Heart left ventricle (tissue), 13 donors: ENCODE data around the gene WWC1.

Source experiments
- POLR2A ChIP-seq, 2 donors: fragments of 450-650 bp; IDR thresholded peaks; one replicate each; pipeline ENCODE4 v1.6.1; 2017; ENCODE audit warnings: antibody characterized with exemption in 2 of 2, mild to moderate bottlenecking in 2 of 2, moderate library complexity in 2 of 2
- TF ChIP-seq, protein P1 (sequence below), 12 donors: fragments of 200-600 bp; sonication (generic) in 4 of 12; IDR thresholded peaks; one replicate each; pipeline versions ENCODE4 v1.5.0 to v1.8.0; 2018 to 2022; ENCODE audit warnings: antibody characterized with exemption in 12 of 12, mild to moderate bottlenecking in 5 of 12
- donor health status: ischemic (EF 13 %, LVEDD 7.1; RV severe dilation, severe dysfunction).
- donor health status: DM: no; HTN: yes; CAD: no.
- donor health status: DM: no; HTN: no; CAD: no.
- donor health status: ischemic (EF 25% LVEDD 6.9; RV normal size, moderate dysfunction).
- donor health status: ischemic (EF 25% LVEDD 5.7; RV mildly dilated, moderate dysfunction).
- donor health status: ischemic (EF 35%, LVEDD 5.7; RV mildly dilated, moderate dysfunction).
- donor health status: nonischemic (EF 11% LVEDD 7.7; RV severe dilation, severe dysfunction).
- donor health status: DM: yes; HTN: yes; CAD: no.
- donor health status: PGD.
- donor health status: ischemic (EF 29% LVEDD 5.4; RV normal size, mild dysfunction).
- donor health status: nonischemic (EF 23%, LVEDD 6.1; RV moderate dilation, normal function).

DNA sequence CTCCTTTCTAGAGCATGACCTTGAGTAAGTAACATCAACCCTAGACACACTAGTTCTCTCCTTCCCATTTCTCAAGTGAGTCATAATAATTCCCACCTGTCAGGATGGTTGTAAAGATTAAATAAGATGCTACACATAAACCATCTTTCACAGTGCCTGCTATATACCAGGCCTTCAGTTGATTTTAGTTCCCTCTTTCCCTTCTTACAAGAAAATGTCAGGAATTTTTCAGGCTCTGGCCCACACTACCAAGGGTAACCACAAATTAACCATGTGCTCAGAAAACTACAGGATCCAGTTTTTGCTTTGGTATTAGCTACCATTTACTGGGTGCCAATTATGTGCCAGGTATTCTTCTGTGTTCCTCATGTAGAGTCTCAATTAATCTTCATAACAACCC, 152.1 kb downstream of the WWC1 start:
- TF ChIP-seq, protein P1, sequence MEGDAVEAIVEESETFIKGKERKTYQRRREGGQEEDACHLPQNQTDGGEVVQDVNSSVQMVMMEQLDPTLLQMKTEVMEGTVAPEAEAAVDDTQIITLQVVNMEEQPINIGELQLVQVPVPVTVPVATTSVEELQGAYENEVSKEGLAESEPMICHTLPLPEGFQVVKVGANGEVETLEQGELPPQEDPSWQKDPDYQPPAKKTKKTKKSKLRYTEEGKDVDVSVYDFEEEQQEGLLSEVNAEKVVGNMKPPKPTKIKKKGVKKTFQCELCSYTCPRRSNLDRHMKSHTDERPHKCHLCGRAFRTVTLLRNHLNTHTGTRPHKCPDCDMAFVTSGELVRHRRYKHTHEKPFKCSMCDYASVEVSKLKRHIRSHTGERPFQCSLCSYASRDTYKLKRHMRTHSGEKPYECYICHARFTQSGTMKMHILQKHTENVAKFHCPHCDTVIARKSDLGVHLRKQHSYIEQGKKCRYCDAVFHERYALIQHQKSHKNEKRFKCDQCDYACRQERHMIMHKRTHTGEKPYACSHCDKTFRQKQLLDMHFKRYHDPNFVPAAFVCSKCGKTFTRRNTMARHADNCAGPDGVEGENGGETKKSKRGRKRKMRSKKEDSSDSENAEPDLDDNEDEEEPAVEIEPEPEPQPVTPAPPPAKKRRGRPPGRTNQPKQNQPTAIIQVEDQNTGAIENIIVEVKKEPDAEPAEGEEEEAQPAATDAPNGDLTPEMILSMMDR (IDR thresholded peaks at IDR 0.05) = no peak
- TF ChIP-seq POLR2A (IDR thresholded peaks at IDR 0.05) = no peak
